HCT116 (cell line): ENCODE data around the gene HBE1. TPM values are rescaled to one million over a fixed set of nuclear protein-coding genes. Genes with fewer than 3 reads are reported as not detected.

ENCODE experiments used
- ATAC-seq: fragments of 200-7000 bp; cut with Tn5 transposase; 2 replicates; pipeline ENCODE4 v1.9.1; 2020; ENCODE audit warnings: mild to moderate bottlenecking, moderate library complexity
- BruUV-seq: library from RNA; stranded (reverse); fragments of 400-500 nt; replicated peaks from 2 replicates; lab custom pipeline; 2021; lab: Mats Ljungman, UMichigan
- CTCF ChIA-PET: fragments of 300-600 bp; sonication (Branson Sonifier 250); formaldehyde crosslinking; loops from one replicate; lab custom pipeline; 2021; ENCODE audit warnings: antibody characterized with exemption; lab: Charles Lee
- POLR2A ChIA-PET: fragments of 300-600, 350-600 bp; sonication (Branson Sonifier 250); formaldehyde crosslinking; loops from one replicate; lab custom pipeline; 2021; ENCODE audit warnings: antibody characterized with exemption; lab: Charles Lee
- RAD21 ChIA-PET, 2 experiments: fragments of 300-600 bp; sonication (Branson Sonifier 250); formaldehyde crosslinking; loops; one replicate each; lab custom pipeline; 2023; ENCODE audit warnings: low total read pairs in 2 of 2; ENCODE audit not compliant: uncharacterized antibody in 2 of 2, unreplicated experiment in 2 of 2, low non-redundant PET in 1 of 2; lab: Charles Lee
- DNase-seq: peaks from one replicate; pipeline ENCODE4 v3.0.0-alpha.2; 2010; ENCODE audit warnings: low read depth, low spot score
- H2AFZ ChIP-seq: fragments of 200-600 bp; shearing (Covaris generic), sonication (generic); 2 replicates; pipeline ENCODE4 v1.6.1; 2017; ENCODE audit warnings: low read depth, mixed run types, mixed read lengths, antibody characterized with exemption, low read length; ENCODE audit not compliant: poor library complexity, severe bottlenecking
- H3K27ac ChIP-seq: 2 replicates; pipeline ENCODE4 v1.5.1; 2012; ENCODE audit warnings: low read depth, low read length
- H3K27me3 ChIP-seq: fragments of 200-600 bp; sonication (generic); 2 replicates; pipeline ENCODE4 v1.6.1; 2016; ENCODE audit warnings: mixed run types, low read length, mixed read lengths; ENCODE audit not compliant: insufficient read depth
- H3K36me3 ChIP-seq, 2 experiments: fragments of 200-500 bp in 1 of 2; fragments of 200-600 bp in 1 of 2; sonication (Bioruptor generic) in 1 of 2; sonication (generic) in 1 of 2; 2 replicates each; pipeline versions ENCODE4 v1.5.1 to v1.6.1; 2014 to 2016; ENCODE audit warnings: low read length in 2 of 2, inconsistent platforms in 1 of 2, mixed read lengths in 1 of 2, mixed run types in 1 of 2; ENCODE audit not compliant: insufficient read depth in 2 of 2, control insufficient read depth in 1 of 2
- H3K4me1 ChIP-seq, 2 experiments: fragments of 200-600 bp in 1 of 2; sonication (generic) in 1 of 2; 2 replicates each; pipeline versions ENCODE4 v1.5.1 to v1.6.1; 2012 to 2017; ENCODE audit warnings: low read length in 2 of 2, inconsistent platforms in 1 of 2, mild to moderate bottlenecking in 1 of 2, mixed read lengths in 1 of 2, mixed run types in 1 of 2, moderate library complexity in 1 of 2; ENCODE audit not compliant: insufficient read depth in 2 of 2, control insufficient read depth in 1 of 2
- H3K4me2 ChIP-seq: fragments of 200-600 bp; sonication (generic); 2 replicates; pipeline ENCODE4 v1.6.1; 2017; ENCODE audit warnings: mixed run types, low read length, mixed read lengths
- H3K4me3 ChIP-seq, 2 experiments: fragments of 200-600 bp in 1 of 2; sonication (generic) in 1 of 2; replicated peaks in 1 of 2; 2 replicates each; pipeline ENCODE4 v1.5.1; 2011 to 2016; ENCODE audit warnings: low read length in 2 of 2, control low read depth in 1 of 2, low read depth in 1 of 2, mild to moderate bottlenecking in 1 of 2, mixed read lengths in 1 of 2, mixed run types in 1 of 2
- H3K79me2 ChIP-seq: fragments of 200-600 bp; sonication (generic); 2 replicates; pipeline ENCODE4 v1.6.1; 2017; ENCODE audit warnings: mild to moderate bottlenecking, mixed run types, low read length, moderate library complexity, mixed read lengths; ENCODE audit not compliant: insufficient read depth
- H3K9ac ChIP-seq: fragments of 200-600 bp; sonication (generic); 2 replicates; pipeline ENCODE4 v1.6.1; 2016; ENCODE audit warnings: low read length, mixed read lengths
- H3K9me2 ChIP-seq: fragments of 200-600 bp; sonication (generic), shearing (Covaris generic); 2 replicates; pipeline ENCODE4 v1.6.1; 2017; ENCODE audit warnings: mixed run types, mild to moderate bottlenecking, moderate library complexity; ENCODE audit not compliant: insufficient read depth
- H3K9me3 ChIP-seq, 2 experiments: fragments of 200-500 bp in 1 of 2; fragments of 200-600 bp in 1 of 2; sonication (Bioruptor generic) in 1 of 2; sonication (generic) in 1 of 2; 2 replicates each; pipeline ENCODE4 v1.6.1; 2014 to 2017; ENCODE audit warnings: low read length in 2 of 2, mixed read lengths in 2 of 2, inconsistent platforms in 1 of 2, low read depth in 1 of 2, mild to moderate bottlenecking in 1 of 2, mixed run types in 1 of 2, moderate library complexity in 1 of 2; ENCODE audit not compliant: control insufficient read depth in 1 of 2, insufficient read depth in 1 of 2
- H4K20me1 ChIP-seq: fragments of 200-600 bp; sonication (generic), shearing (Covaris generic); 2 replicates; pipeline ENCODE4 v1.6.1; 2017; ENCODE audit warnings: mixed run types, mild to moderate bottlenecking, moderate library complexity; ENCODE audit not compliant: insufficient read depth
- CEBPB ChIP-seq: IDR thresholded peaks from 2 replicates; pipeline ENCODE4 v1.6.1; 2012; ENCODE audit warnings: low read depth
- EGR1 ChIP-seq: IDR thresholded peaks from 2 replicates; pipeline ENCODE4 v1.6.1; 2012; ENCODE audit warnings: low read depth
- REST ChIP-seq: IDR thresholded peaks from 2 replicates; pipeline ENCODE4 v1.6.1; 2012; ENCODE audit warnings: low read depth
- SIN3A ChIP-seq: IDR thresholded peaks from 2 replicates; pipeline ENCODE4 v1.6.1; 2012; ENCODE audit warnings: low read depth
- SP1 ChIP-seq: IDR thresholded peaks from 2 replicates; pipeline ENCODE4 v1.6.1; 2012; ENCODE audit warnings: low read depth
- intact Hi-C: fragments of 100-400 bp; cut with micrococcal nuclease; formaldehyde crosslinking; loops from 2 replicates; pipeline ENCODE4 v1.10.0; 2022
- total RNA-seq: library from RNA; stranded (reverse); gene quantifications from one replicate; pipeline ENCODE4 v1.2.1, GENCODE V29; 2021; ENCODE audit not compliant: unreplicated experiment

HBE1 gene
- total RNA-seq, 1 experiment from 2014 or later = 212 TPM

GRCh38 chr11:5300251-5300650, 30.5 kb upstream of the HBE1 start (continued):
- no peak for TF ChIP-seq SP1

- ATAC-seq (no peak), DNase-seq (no peak)
- no peak overlapping the region for H3K4me3 ChIP-seq
- H3K79me2 ChIP-seq = no peaks in the 10 kb centered on the region
- no TSS peak for BruUV-seq
- no peaks in the 10 kb centered on the region for H3K9me3 ChIP-seq
- H3K36me3 ChIP-seq = peaks cover 1 to 26% of the 10 kb centered on the region in 2 experiments; a peak in 2 of 4 replicates
- H4K20me1 ChIP-seq = no peaks in the 10 kb centered on the region
- TF ChIP-seq EGR1 (no peak), SIN3A (no peak), CEBPB (no peak), REST (no peak)
- POLR2A ChIA-PET = no interaction called here
- CTCF ChIA-PET = no interaction called here
- no peak overlapping the region for H3K27ac ChIP-seq
- no peak overlapping the region for H2AFZ ChIP-seq
- RAD21 ChIA-PET = no interaction called here
- intact Hi-C loops = no loop called here
- H3K9ac ChIP-seq = no peak overlapping the region
- no peaks in the 10 kb centered on the region for H3K27me3 ChIP-seq
- H3K4me2 ChIP-seq = no peak overlapping the region
- no peaks in the 10 kb centered on the region for H3K9me2 ChIP-seq
- H3K4me1 ChIP-seq = no peaks in the 10 kb centered on the region
These were observed 28.7 kb upstream of the HBE1 start for GRCh38 chr11:5298451-5298850.
